ENCODE results near the gene CGN. TPM values are rescaled to one million over a fixed set of nuclear protein-coding genes. Genes with fewer than 3 reads are reported as not detected.
"Not testable (repeated sequence)": the region's sequence is repeated elsewhere in the genome, so short reads cannot be mapped to it uniquely, and the experiment has no call there.

Gene CGN
- total RNA-seq, 2 donors from 2014 or later: 2.7 to 5.5 TPM

DNA sequence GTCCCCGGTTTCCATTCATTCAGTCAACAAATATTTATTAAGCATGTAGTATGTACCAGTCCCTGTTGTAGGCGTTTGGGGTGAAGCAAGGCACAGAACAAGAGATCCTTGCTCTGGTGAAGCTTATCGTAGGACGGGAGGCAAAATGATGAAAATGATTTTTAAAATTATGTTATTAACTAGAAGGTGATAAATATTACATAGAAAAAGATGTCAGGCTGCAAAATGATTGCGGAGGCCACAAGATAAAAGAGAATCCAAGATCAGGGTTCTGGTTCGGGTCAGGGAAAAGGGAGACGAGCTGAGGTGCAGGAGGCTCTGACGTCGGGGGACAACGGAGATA is 602 bp upstream of the CGN start:
- no peak overlapping the region for H3K27ac Mint-ChIP-seq
- no peak for ATAC-seq (replicated peaks)

DNA sequence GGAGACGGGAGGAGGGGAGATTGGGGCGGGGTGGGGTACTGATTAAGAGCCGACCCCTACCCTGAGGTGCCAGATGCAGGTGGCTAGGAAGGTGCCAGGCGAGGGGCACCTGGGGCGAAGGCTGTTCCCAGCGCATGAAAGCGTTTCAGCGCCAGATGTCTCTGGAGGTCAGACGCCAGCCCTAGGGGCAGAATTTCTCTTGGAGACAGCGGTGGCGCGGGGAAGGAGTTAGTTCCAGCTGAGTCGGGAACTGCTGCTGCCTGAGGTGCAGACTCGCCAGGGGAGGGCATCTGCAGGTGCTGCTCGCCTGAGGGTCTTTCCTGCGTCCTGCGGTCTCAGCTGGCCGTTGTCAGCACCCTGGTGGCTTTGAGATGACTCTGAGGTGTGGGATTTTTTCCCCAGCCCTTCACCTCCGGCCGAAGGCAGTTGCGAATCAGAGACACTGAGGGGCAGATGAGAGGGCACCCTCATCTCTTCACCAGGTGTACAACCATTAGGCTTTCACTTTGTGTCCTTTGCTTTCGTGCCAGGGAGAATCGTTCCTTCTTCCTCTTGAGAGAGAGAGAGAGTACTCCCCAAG is 539 bp downstream of the CGN start:
- H3K4me1 Mint-ChIP-seq: peaks cover 15% of the 10 kb centered on the region
- peak; percentile 37 for ATAC-seq (replicated peaks)
- peak overlapping the region; percentile 28 for H3K27ac Mint-ChIP-seq
- H3K27me3 Mint-ChIP-seq: no peaks in the 10 kb centered on the region
- no peaks in the 10 kb centered on the region for H3K36me3 Mint-ChIP-seq (ENCODE audit: low read depth)
- peak overlapping the region; percentile 81 for H3K4me3 Mint-ChIP-seq
- H3K9me3 Mint-ChIP-seq: no peaks in the 10 kb centered on the region

More for the DNA sequence above, 602 bp upstream of the CGN start:
- H3K4me1 Mint-ChIP-seq: peaks cover 15% of the 10 kb centered on the region
- H3K36me3 Mint-ChIP-seq (ENCODE audit: low read depth): no peaks in the 10 kb centered on the region
- no peaks in the 10 kb centered on the region for H3K9me3 Mint-ChIP-seq
- peak overlapping the region; percentile 81 for H3K4me3 Mint-ChIP-seq
- H3K27me3 Mint-ChIP-seq: no peaks in the 10 kb centered on the region

- Mint-ChIP-seq H3K4me1 (peaks cover 11% of the 10 kb centered on the region), H3K27ac (no peak overlapping the region), H3K27me3 (no peaks in the 10 kb centered on the region), H3K4me3 (peak overlapping the region; percentile 81), H3K9me3 (no peaks in the 10 kb centered on the region), H3K36me3 (ENCODE audit: low read depth) (no peaks in the 10 kb centered on the region)
- ATAC-seq (replicated peaks): no peak
Observed at GRCh38 chr1:151512326-151512725, 1.1 kb downstream of the CGN start.

GRCh38 chr1:151512801-151513625 is 1.8 kb downstream of the CGN start:
- H3K4me1 Mint-ChIP-seq: peaks cover 10% of the 10 kb centered on the region
- peak overlapping the region; percentile 6 for H3K27ac Mint-ChIP-seq
- H3K27me3 Mint-ChIP-seq: no peaks in the 10 kb centered on the region
- peak overlapping the region; percentile 81 for H3K4me3 Mint-ChIP-seq
- no peaks in the 10 kb centered on the region for H3K36me3 Mint-ChIP-seq (ENCODE audit: low read depth)
- ATAC-seq (replicated peaks): no peak
- H3K9me3 Mint-ChIP-seq: no peaks in the 10 kb centered on the region

- H3K27ac Mint-ChIP-seq: peak overlapping the region; percentile 6
- H3K27me3 Mint-ChIP-seq: no peaks in the 10 kb centered on the region
- H3K4me1 Mint-ChIP-seq: peaks cover 10% of the 10 kb centered on the region
- ATAC-seq (replicated peaks): no peak
- H3K9me3 Mint-ChIP-seq: no peaks in the 10 kb centered on the region
- no peaks in the 10 kb centered on the region for H3K36me3 Mint-ChIP-seq (ENCODE audit: low read depth)
- peak overlapping the region; percentile 81 for H3K4me3 Mint-ChIP-seq
Observed at GRCh38 chr1:151513626-151514121, 2.5 kb downstream of the CGN start.

DNA sequence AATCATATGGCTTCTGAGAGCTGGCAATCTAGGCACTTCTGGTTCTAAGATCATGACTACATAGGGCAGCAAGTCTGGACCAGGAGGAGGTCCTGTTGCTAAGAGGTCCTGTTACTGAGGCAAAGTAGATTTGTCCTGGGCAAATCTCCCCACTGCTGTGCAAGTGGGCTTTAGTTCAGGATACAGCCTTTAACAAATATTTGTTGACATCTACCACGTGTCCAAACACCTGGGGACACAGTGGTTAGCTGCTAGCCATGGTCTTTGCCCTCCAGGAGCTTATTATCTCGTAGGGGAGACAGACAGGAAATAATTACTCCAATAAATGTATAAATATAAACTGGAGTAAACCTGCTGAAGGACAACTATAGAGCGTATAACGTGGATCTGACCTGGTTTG is 3.2 kb downstream of the CGN start:
- H3K27ac Mint-ChIP-seq: no peak overlapping the region
- H3K9me3 Mint-ChIP-seq: no peaks in the 10 kb centered on the region
- H3K27me3 Mint-ChIP-seq: no peaks in the 10 kb centered on the region

DNA sequence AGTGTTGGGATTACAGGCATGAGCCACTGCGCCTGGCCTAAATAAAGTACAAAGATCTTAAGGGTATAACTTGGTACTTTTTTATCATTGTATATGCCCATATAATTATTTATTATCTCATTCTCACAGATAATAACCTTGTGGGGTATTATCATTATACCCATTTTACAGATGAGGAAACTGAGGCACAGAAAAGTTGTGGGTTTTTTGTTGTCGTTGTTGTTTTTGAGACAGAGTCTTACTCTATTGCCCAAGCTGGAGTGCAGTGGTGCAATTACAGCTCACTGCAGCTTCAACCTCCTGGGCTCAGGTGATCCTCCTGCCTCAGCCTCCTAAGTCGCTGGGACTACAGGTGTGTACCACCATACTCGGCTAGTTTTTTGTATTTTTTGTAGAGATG is 4.1 kb downstream of the CGN start:
- no peak overlapping the region for H3K4me3 Mint-ChIP-seq
- H3K4me1 Mint-ChIP-seq: peaks cover 10% of the 10 kb centered on the region
- no peaks in the 10 kb centered on the region for H3K9me3 Mint-ChIP-seq
- H3K27me3 Mint-ChIP-seq: no peaks in the 10 kb centered on the region
- no peak for ATAC-seq (replicated peaks)
- H3K36me3 Mint-ChIP-seq (ENCODE audit: low read depth): no peaks in the 10 kb centered on the region
- no peak overlapping the region for H3K27ac Mint-ChIP-seq

More for the DNA sequence above, 3.2 kb downstream of the CGN start:
- ATAC-seq (replicated peaks): no peak
- Mint-ChIP-seq H3K4me3 (no peak overlapping the region), H3K36me3 (ENCODE audit: low read depth) (no peaks in the 10 kb centered on the region), H3K4me1 (peaks cover 10% of the 10 kb centered on the region)

- no peak overlapping the region for H3K4me3 Mint-ChIP-seq
- no peak for ATAC-seq (replicated peaks)
- H3K36me3 Mint-ChIP-seq (ENCODE audit: low read depth): no peaks in the 10 kb centered on the region
- no peaks in the 10 kb centered on the region for H3K27me3 Mint-ChIP-seq
- H3K27ac Mint-ChIP-seq: no peak overlapping the region
- H3K9me3 Mint-ChIP-seq: no peaks in the 10 kb centered on the region
- peaks cover 10% of the 10 kb centered on the region for H3K4me1 Mint-ChIP-seq
Observed at GRCh38 chr1:151516031-151516511, 4.9 kb downstream of the CGN start.

DNA sequence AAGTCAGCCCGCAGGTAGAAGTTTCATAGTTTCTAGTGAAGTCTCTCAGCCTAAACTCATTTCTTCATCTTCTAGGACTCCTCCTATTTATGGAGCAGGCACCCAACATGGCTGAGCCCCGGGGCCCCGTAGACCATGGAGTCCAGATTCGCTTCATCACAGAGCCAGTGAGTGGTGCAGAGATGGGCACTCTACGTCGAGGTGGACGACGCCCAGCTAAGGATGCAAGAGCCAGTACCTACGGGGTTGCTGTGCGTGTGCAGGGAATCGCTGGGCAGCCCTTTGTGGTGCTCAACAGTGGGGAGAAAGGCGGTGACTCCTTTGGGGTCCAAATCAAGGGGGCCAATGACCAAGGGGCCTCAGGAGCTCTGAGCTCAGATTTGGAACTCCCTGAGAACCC is 7.2 kb downstream of the CGN start:
- no peaks in the 10 kb centered on the region for H3K27me3 Mint-ChIP-seq
- H3K4me1 Mint-ChIP-seq: peaks cover 7% of the 10 kb centered on the region
- no peak overlapping the region for H3K4me3 Mint-ChIP-seq
- no peak for ATAC-seq (replicated peaks)
- H3K36me3 Mint-ChIP-seq (ENCODE audit: low read depth): no peaks in the 10 kb centered on the region
- H3K9me3 Mint-ChIP-seq: no peaks in the 10 kb centered on the region
- no peak overlapping the region for H3K27ac Mint-ChIP-seq

DNA sequence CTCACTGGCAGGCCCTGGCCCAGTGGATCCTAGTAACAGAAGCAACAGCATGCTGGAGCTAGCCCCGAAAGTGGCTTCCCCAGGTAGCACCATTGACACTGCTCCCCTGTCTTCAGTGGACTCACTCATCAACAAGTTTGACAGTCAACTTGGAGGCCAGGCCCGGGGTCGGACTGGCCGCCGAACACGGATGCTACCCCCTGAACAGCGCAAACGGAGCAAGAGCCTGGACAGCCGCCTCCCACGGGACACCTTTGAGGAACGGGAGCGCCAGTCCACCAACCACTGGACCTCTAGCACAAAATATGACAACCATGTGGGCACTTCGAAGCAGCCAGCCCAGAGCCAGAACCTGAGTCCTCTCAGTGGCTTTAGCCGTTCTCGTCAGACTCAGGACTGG is 7.7 kb downstream of the CGN start:
- H3K27me3 Mint-ChIP-seq: no peaks in the 10 kb centered on the region
- H3K27ac Mint-ChIP-seq: no peak overlapping the region
- peaks cover 2% of the 10 kb centered on the region for H3K4me1 Mint-ChIP-seq
- no peaks in the 10 kb centered on the region for H3K36me3 Mint-ChIP-seq (ENCODE audit: low read depth)
- H3K9me3 Mint-ChIP-seq: no peaks in the 10 kb centered on the region
- no peak for ATAC-seq (replicated peaks)
- H3K4me3 Mint-ChIP-seq: no peak overlapping the region

- no peaks in the 10 kb centered on the region for H3K4me1 Mint-ChIP-seq
- no peak for ATAC-seq (replicated peaks)
- H3K4me3 Mint-ChIP-seq: no peak overlapping the region
- no peak overlapping the region for H3K27ac Mint-ChIP-seq
- no peaks in the 10 kb centered on the region for H3K27me3 Mint-ChIP-seq
- no peaks in the 10 kb centered on the region for H3K9me3 Mint-ChIP-seq
- H3K36me3 Mint-ChIP-seq (ENCODE audit: low read depth): no peaks in the 10 kb centered on the region
Observed at GRCh38 chr1:151519667-151520066, 8.5 kb downstream of the CGN start.

DNA sequence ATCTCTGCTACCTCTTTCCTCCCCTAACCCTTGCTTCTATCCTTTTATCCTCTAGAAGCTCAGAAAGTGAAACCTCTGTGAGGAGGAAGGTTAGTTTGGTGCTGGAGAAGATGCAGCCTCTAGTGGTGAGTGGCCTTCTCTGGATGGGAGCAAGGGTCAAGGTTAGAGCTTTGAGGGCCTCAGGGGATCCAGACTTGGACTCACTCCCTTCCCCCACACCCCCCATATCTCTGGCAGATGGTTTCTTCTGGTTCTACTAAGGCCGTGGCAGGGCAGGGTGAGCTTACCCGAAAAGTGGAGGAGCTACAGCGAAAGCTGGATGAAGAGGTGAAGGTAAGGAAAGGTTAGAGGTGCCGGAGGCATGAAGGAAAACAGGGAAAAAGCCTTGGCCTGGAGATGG is 9.2 kb downstream of the CGN start:
- no peak overlapping the region for H3K4me3 Mint-ChIP-seq
- H3K4me1 Mint-ChIP-seq: no peaks in the 10 kb centered on the region
- no peak for ATAC-seq (replicated peaks)
- no peaks in the 10 kb centered on the region for H3K27me3 Mint-ChIP-seq
- H3K27ac Mint-ChIP-seq: no peak overlapping the region
- H3K36me3 Mint-ChIP-seq (ENCODE audit: low read depth): no peaks in the 10 kb centered on the region
- no peaks in the 10 kb centered on the region for H3K9me3 Mint-ChIP-seq

- not testable (repeated sequence) for H3K36me3 Mint-ChIP-seq (ENCODE audit: low read depth); H3K4me3 Mint-ChIP-seq; H3K9me3 Mint-ChIP-seq; H3K4me1 Mint-ChIP-seq; ATAC-seq (replicated peaks); H3K27me3 Mint-ChIP-seq; H3K27ac Mint-ChIP-seq
Observed at GRCh38 chr1:151522427-151522826, 11.2 kb downstream of the CGN start.

DNA sequence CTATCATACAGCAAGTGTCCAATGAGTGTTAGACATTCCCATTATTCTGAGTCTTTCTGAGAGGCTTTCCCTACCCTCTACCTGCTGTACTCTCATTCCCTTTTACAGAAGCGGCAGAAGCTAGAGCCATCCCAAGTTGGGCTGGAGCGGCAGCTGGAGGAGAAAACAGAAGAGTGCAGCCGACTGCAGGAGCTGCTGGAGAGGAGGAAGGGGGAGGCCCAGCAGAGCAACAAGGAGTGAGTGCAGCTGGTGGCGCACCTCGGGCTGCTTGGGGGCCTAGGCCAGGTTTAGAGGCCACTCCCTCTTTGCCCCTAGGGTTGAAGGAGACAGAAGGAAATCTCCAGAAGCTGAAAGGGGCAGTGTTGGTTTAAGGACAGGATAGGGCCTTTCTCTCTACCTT is 12.1 kb downstream of the CGN start:
- no peaks in the 10 kb centered on the region for H3K4me1 Mint-ChIP-seq
- H3K4me3 Mint-ChIP-seq: no peak overlapping the region
- H3K36me3 Mint-ChIP-seq (ENCODE audit: low read depth): no peaks in the 10 kb centered on the region
- no peaks in the 10 kb centered on the region for H3K27me3 Mint-ChIP-seq
- H3K27ac Mint-ChIP-seq: no peak overlapping the region
- ATAC-seq (replicated peaks): no peak
- no peaks in the 10 kb centered on the region for H3K9me3 Mint-ChIP-seq

- no peaks in the 10 kb centered on the region for H3K9me3 Mint-ChIP-seq
- no peak for ATAC-seq (replicated peaks)
- H3K27ac Mint-ChIP-seq: no peak overlapping the region
- no peaks in the 10 kb centered on the region for H3K27me3 Mint-ChIP-seq
- no peak overlapping the region for H3K4me3 Mint-ChIP-seq
- no peaks in the 10 kb centered on the region for H3K36me3 Mint-ChIP-seq (ENCODE audit: low read depth)
- H3K4me1 Mint-ChIP-seq: no peaks in the 10 kb centered on the region
Observed at GRCh38 chr1:151524736-151525135, 13.5 kb downstream of the CGN start.
